A549 (cell line): ENCODE data around the gene SHOC2. TPM values are rescaled to one million over a fixed set of nuclear protein-coding genes. Genes with fewer than 3 reads are reported as not detected.

Experiments
- ATAC-seq, 2 experiments: fragments of 200-7000 bp in 1 of 2; fragments of >200 bp in 1 of 2; cut with Nextera tagmentation in 1 of 2; cut with Tn5 transposase in 1 of 2; 3 replicates each; pipeline versions ENCODE4 v1.8.0 to v1.9.1; 2018 to 2020; ENCODE audit warnings: mild to moderate bottlenecking in 1 of 2, moderate library complexity in 1 of 2
- CTCF ChIA-PET: fragments of 300-600 bp; sonication (Branson Sonifier 250); formaldehyde crosslinking; extraction: SDS; loops from one replicate; lab custom pipeline; 2021; ENCODE audit warnings: antibody characterized with exemption, inconsistent platforms; lab: Yijun Ruan, JAX
- POLR2A ChIA-PET: fragments of 350-600 bp; formaldehyde crosslinking; extraction: SDS; loops from one replicate; lab custom pipeline; 2021; ENCODE audit warnings: antibody characterized with exemption, inconsistent platforms; lab: Yijun Ruan, JAX
- DNase-seq, 2 experiments: peaks; one replicate each; pipeline versions ENCODE4 v3.0.0 to v3.0.0-alpha.2; 2011 to 2016; ENCODE audit warnings: low read depth in 1 of 2, low spot score in 1 of 2
- FAIRE-seq: peaks from 2 replicates; lab custom pipeline; 2011; peaks lifted over from hg19 to GRCh38; lab: Jason Lieb, UNC
- H3K27ac ChIP-seq, 2 experiments: fragments of >200 bp; sonication (Bioruptor Twin); formaldehyde crosslinking; 3 replicates each; pipeline ENCODE4 v1.5.1; 2016 to 2017
- H3K4me1 ChIP-seq: fragments of >200 bp; sonication (Bioruptor Twin); formaldehyde crosslinking; 3 replicates; pipeline ENCODE4 v1.6.1; 2016
- H3K4me2 ChIP-seq: fragments of >200 bp; sonication (Bioruptor Twin); formaldehyde crosslinking; 3 replicates; pipeline ENCODE4 v1.6.1; 2016
- H3K4me3 ChIP-seq: fragments of >200 bp; sonication (Bioruptor Twin); formaldehyde crosslinking; 3 replicates; pipeline ENCODE4 v1.5.1; 2016
- H3K9me3 ChIP-seq: fragments of >200 bp; sonication (Bioruptor Twin); formaldehyde crosslinking; 3 replicates; pipeline ENCODE4 v1.6.1; 2016
- ATOH8 ChIP-seq: fragments of 250-450 bp; sonication (Bioruptor Pico); IDR thresholded peaks from 2 replicates; pipeline ENCODE4 v1.5.0; 2020; ENCODE audit warnings: low read depth, mild to moderate bottlenecking, moderate library complexity
- BCL3 ChIP-seq: fragments of >200 bp; sonication (Bioruptor Twin); formaldehyde crosslinking; IDR thresholded peaks from 3 replicates; pipeline ENCODE4 v1.6.1; 2016
- BHLHE40 ChIP-seq: IDR thresholded peaks from 2 replicates; pipeline ENCODE4 v1.6.1; 2012; ENCODE audit warnings: low read depth, low read length, inconsistent platforms
- CEBPB ChIP-seq, 2 experiments: fragments of >200 bp in 1 of 2; sonication (Bioruptor Twin) in 1 of 2; formaldehyde crosslinking in 1 of 2; IDR thresholded peaks; 2 replicates each; pipeline ENCODE4 v1.6.1; 2012 to 2016
- CHD2 ChIP-seq: fragments of 150-350 bp; IDR thresholded peaks from 2 replicates; pipeline ENCODE4 v1.6.1; 2014; ENCODE audit warnings: low read length; ENCODE audit not compliant: partially characterized antibody
- CHD4 ChIP-seq: fragments of 200-600 bp; sonication (generic); IDR thresholded peaks from 2 replicates; pipeline ENCODE4 v1.6.1; 2016; ENCODE audit warnings: antibody characterized with exemption, mild to moderate bottlenecking, borderline replicate concordance
- CTCF ChIP-seq: fragments of >200 bp; sonication (Bioruptor Twin); formaldehyde crosslinking; IDR thresholded peaks from 3 replicates; pipeline ENCODE4 v1.5.1; 2016
- EHF ChIP-seq: fragments of 250-450 bp; sonication (Bioruptor Pico); IDR thresholded peaks from 2 replicates; pipeline ENCODE4 v1.5.0; 2020; ENCODE audit warnings: mild to moderate bottlenecking
- ELK1 ChIP-seq: fragments of 150-350 bp; IDR thresholded peaks from 2 replicates; pipeline ENCODE4 v1.6.1; 2014; ENCODE audit warnings: low read depth, mild to moderate bottlenecking, low read length
- ESRRA ChIP-seq: fragments of 150-350 bp; IDR thresholded peaks from 2 replicates; pipeline ENCODE4 v1.6.1; 2014; ENCODE audit warnings: mild to moderate bottlenecking, low read length, borderline replicate concordance
- FOSB ChIP-seq: fragments of 250-450 bp; sonication (Bioruptor Pico); IDR thresholded peaks from 2 replicates; pipeline ENCODE4 v1.5.0; 2020; ENCODE audit warnings: mild to moderate bottlenecking, moderate library complexity
- FOSL2 ChIP-seq, 2 experiments: fragments of 450-650 bp in 1 of 2; fragments of >200 bp in 1 of 2; sonication (Bioruptor Twin) in 1 of 2; formaldehyde crosslinking; IDR thresholded peaks; 2 replicates each; pipeline versions ENCODE4 v1.5.0 to v1.6.1; 2016 to 2020; ENCODE audit warnings: mild to moderate bottlenecking in 1 of 2, moderate library complexity in 1 of 2
- HEYL ChIP-seq: fragments of 250-450 bp; sonication (Bioruptor Pico); IDR thresholded peaks from 2 replicates; pipeline ENCODE4 v1.8.0; 2021; ENCODE audit warnings: mild to moderate bottlenecking, moderate library complexity
- HOXB13 ChIP-seq: fragments of 250-450 bp; sonication (Bioruptor Pico); IDR thresholded peaks from 2 replicates; pipeline ENCODE4 v1.5.0; 2020; ENCODE audit warnings: low read depth, mild to moderate bottlenecking, moderate library complexity
- JUN ChIP-seq, 2 experiments: fragments of >200 bp; sonication (Bioruptor Twin); formaldehyde crosslinking; IDR thresholded peaks; 2 replicates in 1 of 2; 3 replicates in 1 of 2; pipeline ENCODE4 v1.6.1; 2016 to 2017
- KDM5A ChIP-seq: fragments of 200-600 bp; sonication (generic); IDR thresholded peaks from 2 replicates; pipeline ENCODE4 v1.6.1; 2016; ENCODE audit warnings: antibody characterized with exemption, mild to moderate bottlenecking
- MAZ ChIP-seq: fragments of 150-350 bp; IDR thresholded peaks from 2 replicates; pipeline ENCODE4 v1.6.1; 2014; ENCODE audit warnings: antibody characterized with exemption, low read depth, low read length, borderline replicate concordance
- MYC ChIP-seq: IDR thresholded peaks from 2 replicates; pipeline ENCODE4 v1.6.1; 2012; ENCODE audit warnings: mild to moderate bottlenecking, inconsistent platforms, low read length, improper control_type of control experiment, borderline replicate concordance
- NFE2L2 ChIP-seq: fragments of 150-350 bp; conservative IDR thresholded peaks from 2 replicates; pipeline ENCODE4 v1.6.1; 2014; ENCODE audit warnings: low read length
- NPAS2 ChIP-seq: fragments of 250-450 bp; sonication (Bioruptor Pico); IDR thresholded peaks from 2 replicates; pipeline ENCODE4 v1.8.0; 2022; ENCODE audit warnings: mild to moderate bottlenecking, moderate library complexity, borderline replicate concordance
- PHF8 ChIP-seq: fragments of 200-600 bp; sonication (generic); IDR thresholded peaks from 2 replicates; pipeline ENCODE4 v1.6.1; 2016; ENCODE audit warnings: low read depth, mild to moderate bottlenecking, antibody characterized with exemption, moderate library complexity, borderline replicate concordance
- POLR2AphosphoS2 ChIP-seq: conservative IDR thresholded peaks from 2 replicates; pipeline ENCODE4 v1.6.1; 2012; ENCODE audit warnings: low read length, improper control_type of control experiment, inconsistent platforms
- SREBF2 ChIP-seq: fragments of 450-650 bp; IDR thresholded peaks from 2 replicates; pipeline ENCODE4 v1.6.1; 2014; ENCODE audit warnings: mild to moderate bottlenecking, moderate library complexity
- USF2 ChIP-seq: fragments of 450-650 bp; IDR thresholded peaks from 2 replicates; pipeline ENCODE4 v1.6.1; 2014; ENCODE audit warnings: antibody characterized with exemption
- ZFP36 ChIP-seq: fragments of 450-650 bp; IDR thresholded peaks from 2 replicates; pipeline ENCODE4 v1.6.1; 2014; ENCODE audit warnings: borderline replicate concordance; ENCODE audit not compliant: partially characterized antibody
- ZNF302 ChIP-seq: fragments of 250-450 bp; sonication (Bioruptor Pico); IDR thresholded peaks from 2 replicates; pipeline ENCODE4 v1.9.0; 2021; ENCODE audit warnings: inconsistent platforms, mild to moderate bottlenecking, moderate library complexity
- ZSCAN20 ChIP-seq: fragments of 250-450 bp; sonication (Bioruptor Pico); IDR thresholded peaks from 2 replicates; pipeline ENCODE4 v1.8.0; 2022; ENCODE audit warnings: mild to moderate bottlenecking, moderate library complexity
- WGBS: methylation state at CpG from one replicate; pipeline ENCODE4 v1.1.6; 2017; ENCODE audit errors: missing lambda C conversion rate; 5-methylcytosine and 5-hydroxymethylcytosine counted together
- polyA plus RNA-seq, 4 experiments: library from polyadenylated mRNA; depleted of rRNA in 3 of 4; stranded (reverse); fragments of >200 nt; fragmentation: RNase III in 1 of 4; extraction: RNeasy Plus Mini Kit Qiagen cat#74134 plus additional on column Dnase treatment in 1 of 4; gene quantifications; 2 replicates in 3 of 4; 3 replicates in 1 of 4; pipeline ENCODE4 v1.2.3, GENCODE V29; 2011 to 2017

SHOC2 gene
- polyA plus RNA-seq, 2 of the 4 experiments (the other 2 are of a cell fraction): 20.5 to 32.1 TPM

- no peak for TF ChIP-seq ATOH8 (CRISPR knock-in tag)
- no peak for TF ChIP-seq FOSL2 (IDR thresholded peaks at IDR 0.05)
- no peak for TF ChIP-seq FOSL2 (CRISPR knock-in tag; IDR thresholded peaks at IDR 0.05)
- TF ChIP-seq ELK1: no peak
- no peak for TF ChIP-seq MAZ
- no peak for TF ChIP-seq HOXB13 (CRISPR knock-in tag)
- TF ChIP-seq ZNF302 (CRISPR knock-in tag): no peak
- TF ChIP-seq ZSCAN20 (CRISPR knock-in tag): no peak
- TF ChIP-seq NPAS2 (CRISPR knock-in tag): no peak
- TF ChIP-seq BCL3: no peak
- no peak for TF ChIP-seq ZFP36
- no peak for TF ChIP-seq ESRRA
- no peak for TF ChIP-seq SREBF2
- TF ChIP-seq JUN (IDR thresholded peaks at IDR 0.05): no peak
- no peak for TF ChIP-seq CHD4
- TF ChIP-seq PHF8: no peak
- no peak for TF ChIP-seq HEYL (CRISPR knock-in tag)
- TF ChIP-seq KDM5A: no peak
- TF ChIP-seq POLR2AphosphoS2: no peak
- no peak for TF ChIP-seq EHF (CRISPR knock-in tag)
- no peak for TF ChIP-seq BHLHE40
- H3K9me3 ChIP-seq: peaks cover 21% of the 10 kb centered on the region
- FAIRE-seq: peak; percentile 59
- H3K4me2 ChIP-seq: no peak overlapping the region
- ChIA-PET POLR2A (no interaction called here), CTCF (no interaction called here)
- no peak for DNase-seq
- H3K4me3 ChIP-seq: no peak overlapping the region
- ATAC-seq: no peak
- no peaks in the 10 kb centered on the region for H3K4me1 ChIP-seq
- H3K27ac ChIP-seq: no peak overlapping the region
Observed at GRCh38 chr10:111035542-111035941, 116.1 kb downstream of the SHOC2 start.

- H3K9me3 ChIP-seq: peaks cover 21% of the 10 kb centered on the region
- TF ChIP-seq CHD2: no peak
- TF ChIP-seq CEBPB (IDR thresholded peaks at IDR 0.05): peak; percentile 44 to 65; a peak in 3 of 4 replicates
- TF ChIP-seq, all 56 proteins: peak for 1
- ChIA-PET CTCF (interaction anchor here (0.9 to 1.2 kb wide), 2 partner anchors 20 to 38 kb away, joined by 3 read pairs; no protein-coding TSS in a partner anchor), POLR2A (no interaction called here)
- no peak overlapping the region for H3K4me3 ChIP-seq
- H3K4me1 ChIP-seq: no peaks in the 10 kb centered on the region
- no peak overlapping the region for H3K4me2 ChIP-seq
- H3K27ac ChIP-seq: no peak overlapping the region
- DNase-seq (peak in 1 of 2 experiments; percentile 5), FAIRE-seq (no peak), ATAC-seq (no peak)
Observed at GRCh38 chr10:111037858-111038257, 118.5 kb downstream of the SHOC2 start.

GRCh38 chr10:111039522-111039921 is 120.1 kb downstream of the SHOC2 start:
- DNase-seq (no peak), FAIRE-seq (no peak), ATAC-seq (no peak)
- 16% methylated on average over 2 of the region's 2 CpGs for WGBS
- Histone ChIP-seq H3K27ac (no peak overlapping the region), H3K4me2 (no peak overlapping the region), H3K4me3 (no peak overlapping the region), H3K4me1 (no peaks in the 10 kb centered on the region), H3K9me3 (peaks cover 21% of the 10 kb centered on the region)
- ChIA-PET CTCF (no interaction called here), POLR2A (interaction anchor here (1.1 kb wide), 1 partner anchor 15 kb away, joined by 4 read pairs; no protein-coding TSS in a partner anchor)
- no peak for TF ChIP-seq NFE2L2
- TF ChIP-seq HOXB13 (CRISPR knock-in tag): no peak
- no peak for TF ChIP-seq USF2
- TF ChIP-seq ESRRA: no peak
- no peak for TF ChIP-seq CTCF
- TF ChIP-seq NPAS2 (CRISPR knock-in tag): no peak
- TF ChIP-seq FOSB (CRISPR knock-in tag): no peak
- no peak for TF ChIP-seq MYC
- TF ChIP-seq MAZ: no peak
